HepG2 (cell line): ENCODE data around the gene CNPY4. TPM values are rescaled to one million over a fixed set of nuclear protein-coding genes. Genes with fewer than 3 reads are reported as not detected.

Experiments
- CREB1 ChIP-seq, 2 experiments: fragments of 450-650 bp in 1 of 2; IDR thresholded peaks; 2 replicates each; pipeline ENCODE4 v1.6.1; 2016 to 2017; ENCODE audit warnings: control low read depth in 1 of 2, mild to moderate bottlenecking in 1 of 2, missing compliant biosample characterization in 1 of 2, missing genetic modification characterization in 1 of 2
- DMAP1 ChIP-seq: IDR thresholded peaks from 2 replicates; pipeline ENCODE4 v1.6.1; 2016
- ETV6 ChIP-seq: sonication (generic); formaldehyde crosslinking; conservative IDR thresholded peaks from 2 replicates; pipeline ENCODE4 v1.4.0; 2020; ENCODE audit warnings: missing genetic modification reagents
- FOXP4 ChIP-seq: sonication (generic); formaldehyde crosslinking; IDR thresholded peaks from 2 replicates; pipeline ENCODE4 v1.4.0; 2020; ENCODE audit warnings: missing genetic modification reagents
- GFI1 ChIP-seq: sonication (generic); formaldehyde crosslinking; IDR thresholded peaks from 2 replicates; pipeline ENCODE4 v1.5.0; 2020; ENCODE audit warnings: missing genetic modification reagents, mild to moderate bottlenecking, borderline replicate concordance
- NAIF1 ChIP-seq: sonication (generic); formaldehyde crosslinking; IDR thresholded peaks from 2 replicates; pipeline ENCODE4 v1.5.0; 2020; ENCODE audit warnings: mild to moderate bottlenecking, missing genetic modification reagents, borderline replicate concordance
- NCOA1 ChIP-seq: sonication (generic); formaldehyde crosslinking; IDR thresholded peaks from 2 replicates; pipeline ENCODE4 v1.9.0; 2021; ENCODE audit warnings: missing genetic modification reagents
- PRDM15 ChIP-seq: sonication (generic); formaldehyde crosslinking; IDR thresholded peaks from 2 replicates; pipeline ENCODE4 v1.4.0; 2020; ENCODE audit warnings: missing genetic modification reagents
- SATB2 ChIP-seq: sonication (generic); formaldehyde crosslinking; IDR thresholded peaks from 2 replicates; pipeline ENCODE4 v1.5.0; 2020; ENCODE audit warnings: missing genetic modification reagents
- YEATS4 ChIP-seq: sonication (generic); formaldehyde crosslinking; IDR thresholded peaks from 2 replicates; pipeline ENCODE4 v1.4.0; 2020; ENCODE audit warnings: missing genetic modification reagents, borderline replicate concordance
- ZFP37 ChIP-seq: sonication (generic); formaldehyde crosslinking; IDR thresholded peaks from 2 replicates; pipeline ENCODE4 v1.4.0; 2020; ENCODE audit warnings: missing genetic modification reagents, borderline replicate concordance
- ZNF12 ChIP-seq: sonication (generic); formaldehyde crosslinking; IDR thresholded peaks from 2 replicates; pipeline ENCODE4 v1.5.0; 2020; ENCODE audit warnings: missing genetic modification reagents
- ZNF256 ChIP-seq: sonication (generic); formaldehyde crosslinking; conservative IDR thresholded peaks from 2 replicates; pipeline ENCODE4 v1.4.0; 2020; ENCODE audit warnings: missing genetic modification reagents
- ZNF564 ChIP-seq: sonication (generic); formaldehyde crosslinking; IDR thresholded peaks from 2 replicates; pipeline ENCODE4 v1.8.1; 2023; ENCODE audit warnings: mild to moderate bottlenecking, missing genetic modification reagents
- ZSCAN25 ChIP-seq: sonication (generic); formaldehyde crosslinking; IDR thresholded peaks from 2 replicates; pipeline ENCODE4 v1.8.0; 2022; ENCODE audit warnings: mild to moderate bottlenecking, missing genetic modification reagents
- polyA plus RNA-seq, 8 experiments: library from polyadenylated mRNA; depleted of rRNA in 3 of 8; stranded (reverse) in 7 of 8; unstranded in 1 of 8; fragments of >200 nt; fragmentation: Illumina TruSeq in 4 of 8; extraction: Trizol in 4 of 8; gene quantifications; 2 replicates each; pipeline versions ENCODE4 v1.2.1 to v1.2.3, GENCODE V29; 2011 to 2016; ENCODE audit warnings: low read depth in 4 of 8, missing spikeins in 1 of 8, mixed read lengths in 1 of 8; ENCODE audit not compliant: insufficient read depth in 1 of 8
- total RNA-seq, 5 experiments: library from RNA; depleted of rRNA; stranded (reverse); fragments of >200 nt; fragmentation: Illumina TruSeq; extraction: Trizol; gene quantifications; 2 replicates each; pipeline ENCODE4 v1.2.3, GENCODE V29; 2016; ENCODE audit warnings: low read depth in 1 of 5
- TF ChIP-seq, protein P1 (sequence below): sonication (generic); formaldehyde crosslinking; conservative IDR thresholded peaks from 2 replicates; pipeline ENCODE4 v1.4.0; 2020; ENCODE audit warnings: missing genetic modification reagents
- TF ChIP-seq, protein P2 (sequence below): conservative IDR thresholded peaks from 2 replicates; pipeline ENCODE4 v1.6.1; 2018; ENCODE audit warnings: missing genetic modification reagents

CNPY4 gene
- total and polyA plus RNA-seq, 2 of the 13 experiments (the other 11 are each of a cell fraction or from before 2014, with no cell fraction given), result 6.2 to 12.7 TPM

DNA sequence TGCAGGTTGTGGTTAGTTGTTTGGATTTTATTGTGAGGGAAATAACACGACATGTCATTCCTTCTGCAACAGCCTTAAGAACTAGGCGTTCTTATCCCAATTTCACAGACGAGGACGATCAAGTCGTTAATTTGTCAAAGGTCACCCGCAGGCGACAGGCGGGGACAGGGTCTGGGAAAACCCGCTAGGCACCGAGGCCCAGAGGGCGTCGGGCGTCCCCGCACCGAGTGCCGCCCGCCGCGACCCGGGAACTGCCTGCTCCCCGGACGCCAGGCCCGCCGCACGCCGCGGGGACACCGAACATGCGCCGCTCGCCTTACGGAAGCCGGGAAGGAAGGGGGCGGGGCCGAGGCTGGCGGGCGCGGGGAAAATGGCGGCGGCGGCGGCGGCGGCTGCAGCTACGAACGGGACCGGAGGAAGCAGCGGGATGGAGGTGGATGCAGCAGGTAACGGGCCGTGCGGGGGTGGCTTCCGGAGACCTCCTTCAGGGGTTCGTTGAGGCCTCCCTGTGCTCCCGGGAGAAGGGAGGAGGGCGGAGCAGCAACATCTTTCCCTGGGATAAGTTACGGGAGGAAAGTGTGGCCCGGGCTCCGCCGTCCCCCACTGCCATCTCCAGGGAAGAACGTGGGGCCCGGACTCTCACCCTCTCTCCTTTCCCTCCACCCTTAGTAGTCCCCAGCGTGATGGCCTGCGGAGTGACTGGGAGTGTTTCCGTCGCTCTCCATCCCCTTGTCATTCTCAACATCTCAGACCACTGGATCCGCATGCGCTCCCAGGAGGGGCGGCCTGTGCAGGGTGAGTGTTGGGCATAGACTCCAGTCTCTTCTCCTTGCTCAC is 30.6 kb upstream of the CNPY4 start, which contains the start of gene COPS6 (continued):
- TF ChIP-seq YEATS4 (peak; percentile 95), GFI1 (peak; percentile 77; the same call in 1 of the 2 replicates), NCOA1 (CRISPR knock-in tag) (peak; percentile 79; the same call in 1 of the 2 replicates), ZNF564 (CRISPR knock-in tag) (peak; percentile 95), ZSCAN25 (CRISPR knock-in tag) (peak; percentile 73; the same call in 1 of the 2 replicates), PRDM15 (CRISPR knock-in tag) (peak; percentile 55; the same call in 1 of the 2 replicates), ZNF12 (peak; percentile 74; the same call in 1 of the 2 replicates), NAIF1 (CRISPR knock-in tag) (0 out of 2 replicates have a peak, but pooled peaks have one; percentile 37), ZNF256 (CRISPR knock-in tag) (0 out of 2 replicates have a peak, but pooled peaks have one; percentile 7), DMAP1 (CRISPR knock-in tag) (peak; percentile 79), ZFP37 (CRISPR knock-in tag) (peak; percentile 63; the same call in 1 of the 2 replicates), SATB2 (peak; percentile 91), FOXP4 (CRISPR knock-in tag) (peak; percentile 58; the same call in 1 of the 2 replicates), CREB1 (IDR thresholded peaks at IDR 0.05) (no peak), CREB1 (CRISPR knock-in tag; IDR thresholded peaks at IDR 0.05) (no peak), ETV6 (CRISPR knock-in tag) (peak; percentile 66; the same call in 1 of the 2 replicates)
- TF ChIP-seq, protein P1, sequence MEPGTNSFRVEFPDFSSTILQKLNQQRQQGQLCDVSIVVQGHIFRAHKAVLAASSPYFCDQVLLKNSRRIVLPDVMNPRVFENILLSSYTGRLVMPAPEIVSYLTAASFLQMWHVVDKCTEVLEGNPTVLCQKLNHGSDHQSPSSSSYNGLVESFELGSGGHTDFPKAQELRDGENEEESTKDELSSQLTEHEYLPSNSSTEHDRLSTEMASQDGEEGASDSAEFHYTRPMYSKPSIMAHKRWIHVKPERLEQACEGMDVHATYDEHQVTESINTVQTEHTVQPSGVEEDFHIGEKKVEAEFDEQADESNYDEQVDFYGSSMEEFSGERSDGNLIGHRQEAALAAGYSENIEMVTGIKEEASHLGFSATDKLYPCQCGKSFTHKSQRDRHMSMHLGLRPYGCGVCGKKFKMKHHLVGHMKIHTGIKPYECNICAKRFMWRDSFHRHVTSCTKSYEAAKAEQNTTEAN (CRISPR knock-in tag), result peak; percentile 95
- TF ChIP-seq, protein P2, sequence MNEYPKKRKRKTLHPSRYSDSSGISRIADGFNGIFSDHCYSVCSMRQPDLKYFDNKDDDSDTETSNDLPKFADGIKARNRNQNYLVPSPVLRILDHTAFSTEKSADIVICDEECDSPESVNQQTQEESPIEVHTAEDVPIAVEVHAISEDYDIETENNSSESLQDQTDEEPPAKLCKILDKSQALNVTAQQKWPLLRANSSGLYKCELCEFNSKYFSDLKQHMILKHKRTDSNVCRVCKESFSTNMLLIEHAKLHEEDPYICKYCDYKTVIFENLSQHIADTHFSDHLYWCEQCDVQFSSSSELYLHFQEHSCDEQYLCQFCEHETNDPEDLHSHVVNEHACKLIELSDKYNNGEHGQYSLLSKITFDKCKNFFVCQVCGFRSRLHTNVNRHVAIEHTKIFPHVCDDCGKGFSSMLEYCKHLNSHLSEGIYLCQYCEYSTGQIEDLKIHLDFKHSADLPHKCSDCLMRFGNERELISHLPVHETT (CRISPR knock-in tag), result peak; percentile 98
